PC-3 (cell line): Measurements from ENCODE around the gene CST1. TPM values are rescaled to one million over a fixed set of nuclear protein-coding genes. Genes with fewer than 3 reads are reported as not detected.

ENCODE experiments used
- ATAC-seq: fragments of 200-7000 bp; cut with Tn5 transposase; 2 replicates; pipeline ENCODE4 v1.9.1; 2020; ENCODE audit warnings: mild to moderate bottlenecking, moderate library complexity
- BruUV-seq: library from RNA; stranded (reverse); fragments of 400-500 nt; replicated peaks from 2 replicates; lab custom pipeline; 2021; lab: Mats Ljungman, UMichigan
- CTCF ChIA-PET: fragments of 300-600 bp; sonication (Branson Sonifier 250); formaldehyde crosslinking; loops from one replicate; lab custom pipeline; 2022; ENCODE audit warnings: antibody characterized with exemption; lab: Charles Lee
- POLR2A ChIA-PET: fragments of 300-600 bp; sonication (Branson Sonifier 250); formaldehyde crosslinking; loops from one replicate; lab custom pipeline; 2022; ENCODE audit warnings: antibody characterized with exemption; ENCODE audit not compliant: unreplicated experiment; lab: Charles Lee
- DNase-seq: peaks from one replicate; pipeline ENCODE4 v3.0.0-alpha.2; 2015
- H2AFZ ChIP-seq: fragments of 300-600 bp; sonication (generic); 2 replicates; pipeline ENCODE4 v1.6.0; 2016; ENCODE audit warnings: antibody characterized with exemption, low read length
- H3F3A ChIP-seq: fragments of 300-600 bp; sonication (generic); one replicate; pipeline ENCODE4 v1.6.0; 2017; ENCODE audit warnings: antibody characterized with exemption, low read length, control low read depth, mild to moderate bottlenecking; ENCODE audit not compliant: unreplicated experiment
- H3K27ac ChIP-seq: fragments of 300-600 bp; sonication (generic); 2 replicates; pipeline ENCODE4 v1.5.1; 2016; ENCODE audit warnings: mild to moderate bottlenecking, low read length
- H3K27me3 ChIP-seq: fragments of 300-600 bp; sonication (generic); 2 replicates; pipeline ENCODE4 v1.6.1; 2016; ENCODE audit warnings: low read length, mixed read lengths
- H3K36me3 ChIP-seq: fragments of 300-600 bp; sonication (generic); 2 replicates; pipeline ENCODE4 v1.6.1; 2016; ENCODE audit warnings: low read depth, mixed run types, low read length, mixed read lengths
- H3K4me1 ChIP-seq: fragments of 300-600 bp; sonication (generic); 2 replicates; pipeline ENCODE4 v1.5.1; 2016; ENCODE audit warnings: low read length; ENCODE audit not compliant: insufficient read depth
- H3K4me2 ChIP-seq: fragments of 300-600 bp; sonication (generic); 2 replicates; pipeline ENCODE4 v1.6.0; 2016; ENCODE audit warnings: low read length
- H3K4me3 ChIP-seq: fragments of 300-600 bp; sonication (generic); 2 replicates; pipeline ENCODE4 v1.5.1; 2016; ENCODE audit warnings: mild to moderate bottlenecking, low read length, mixed read lengths
- H3K79me2 ChIP-seq: fragments of 300-600 bp; sonication (generic); 2 replicates; pipeline ENCODE4 v1.6.1; 2017; ENCODE audit warnings: low read length, mixed read lengths
- H3K9ac ChIP-seq: fragments of 300-600 bp; sonication (generic); 2 replicates; pipeline ENCODE4 v1.6.0; 2016; ENCODE audit warnings: mild to moderate bottlenecking, low read length
- H3K9me2 ChIP-seq: fragments of 300-600 bp; sonication (generic); replicated peaks from 2 replicates; pipeline ENCODE4 v1.6.1; 2016; ENCODE audit warnings: mixed run types, low read length, mixed read lengths
- H3K9me3 ChIP-seq: fragments of 300-600 bp; sonication (generic); 2 replicates; pipeline ENCODE4 v1.6.1; 2016; ENCODE audit warnings: low read length, mixed read lengths
- H4K20me1 ChIP-seq: fragments of 300-600 bp; sonication (generic); 2 replicates; pipeline ENCODE4 v1.6.1; 2016; ENCODE audit warnings: low read length, mixed read lengths
- CTCF ChIP-seq: fragments of 300-600 bp; sonication (generic); conservative IDR thresholded peaks from 2 replicates; pipeline ENCODE4 v1.5.1; 2017; ENCODE audit warnings: antibody characterized with exemption, low read depth, mild to moderate bottlenecking, low read length
- EZH2 ChIP-seq: fragments of 300-600 bp; sonication (generic); IDR thresholded peaks from one replicate; pipeline ENCODE4 v1.6.1; 2017; ENCODE audit warnings: antibody characterized with exemption, mild to moderate bottlenecking, low read length; ENCODE audit not compliant: unreplicated experiment
- EZH2phosphoT487 ChIP-seq: fragments of 300-600 bp; sonication (generic); IDR thresholded peaks from 2 replicates; pipeline ENCODE4 v1.6.1; 2018; ENCODE audit warnings: mild to moderate bottlenecking, antibody characterized with exemption, low read length, borderline replicate concordance
- intact Hi-C: fragments of 100-400 bp; cut with micrococcal nuclease; formaldehyde crosslinking; loops from 2 replicates; pipeline ENCODE4 v1.9.0; 2023
- total RNA-seq: library from RNA; depleted of rRNA; stranded (reverse); fragments of >200 nt; gene quantifications from 2 replicates; pipeline ENCODE4 v1.2.3, GENCODE V29; 2014; rRNA removed

CST1 gene
- total RNA-seq, 1 experiment from 2014 or later = 0.22 TPM

- no TSS peak for BruUV-seq
- ChIA-PET POLR2A (no interaction called here), CTCF (no interaction called here)
- H3K4me3 ChIP-seq = no peak overlapping the region
- no peak for ATAC-seq
- no peak for DNase-seq
- intact Hi-C loops = no loop called here
- no peak for TF ChIP-seq EZH2
- TF ChIP-seq CTCF = no peak
- no peak for TF ChIP-seq EZH2phosphoT487
- no peak overlapping the region for H3K27ac ChIP-seq
- no peaks in the 10 kb centered on the region for H3K4me1 ChIP-seq
- H4K20me1 ChIP-seq = no peaks in the 10 kb centered on the region
- H3K9me2 ChIP-seq = no peaks in the 10 kb centered on the region
- H3K4me2 ChIP-seq = no peak overlapping the region
- H3K36me3 ChIP-seq = no peaks in the 10 kb centered on the region
- no peaks in the 10 kb centered on the region for H3K79me2 ChIP-seq
- no peaks in the 10 kb centered on the region for H3F3A ChIP-seq
- H3K9me3 ChIP-seq = no peaks in the 10 kb centered on the region
- H3K9ac ChIP-seq = no peak overlapping the region
- H3K27me3 ChIP-seq = peaks cover 20% of the 10 kb centered on the region; the same call in 1 of the 2 replicates
- H2AFZ ChIP-seq = no peak overlapping the region
Measured at GRCh38 chr20:23700931-23701330, 49.8 kb downstream of the CST1 start.

GRCh38 chr20:23697947-23698346 is 52.8 kb downstream of the CST1 start:
- BruUV-seq = no TSS peak
- H3K4me1 ChIP-seq = peaks cover 9% of the 10 kb centered on the region
- H3F3A ChIP-seq = no peaks in the 10 kb centered on the region
- H3K9me3 ChIP-seq = no peaks in the 10 kb centered on the region
- ChIA-PET POLR2A (no interaction called here), CTCF (no interaction called here)
- intact Hi-C loops = no loop called here
- peaks cover 15% of the 10 kb centered on the region; the same call in 1 of the 2 replicates for H3K27me3 ChIP-seq
- no peaks in the 10 kb centered on the region for H3K79me2 ChIP-seq
- H4K20me1 ChIP-seq = no peaks in the 10 kb centered on the region
- TF ChIP-seq EZH2phosphoT487 (no peak), EZH2 (no peak), CTCF (no peak)
- H3K4me2 ChIP-seq = no peak overlapping the region
- no peak overlapping the region for H3K4me3 ChIP-seq
- H3K9ac ChIP-seq = no peak overlapping the region
- DNase-seq (no peak), ATAC-seq (no peak)
- H3K36me3 ChIP-seq = no peaks in the 10 kb centered on the region
- no peaks in the 10 kb centered on the region for H3K9me2 ChIP-seq
- no peak overlapping the region for H3K27ac ChIP-seq
- H2AFZ ChIP-seq = no peak overlapping the region

Other genes starting within 250 kb of the CST1 start
- not detected in 2 replicates for gene CST9L, start 182.5 kb downstream of the CST1 start, total RNA-seq
- not detected in 2 replicates for gene CST9, start 145.0 kb downstream of the CST1 start, total RNA-seq
- 311 and 331 TPM in 2 replicates for gene CST3, start 113.0 kb downstream of the CST1 start, total RNA-seq
- 0.98 TPM in 1 of 2 replicates, not detected in the other for gene CST4, start 61.9 kb downstream of the CST1 start, total RNA-seq
- not detected in 2 replicates for gene CST2, start 75.8 kb upstream of the CST1 start, total RNA-seq
- gene CST5, start 128.8 kb upstream of the CST1 start, total RNA-seq = not detected in 2 replicates
- not detected in 2 replicates for gene GGTLC1, start 237.8 kb upstream of the CST1 start, total RNA-seq